GM19372 (cell line): Measurements from ENCODE around the gene HPSE.

Experiments used
- ATAC-seq: cut with Tn5 transposase; IDR thresholded peaks from one replicate; pipeline ENCODE4 v1.9.1; 2021; ENCODE audit warnings: mild to moderate bottlenecking, low read depth, moderate library complexity; ENCODE audit not compliant: unreplicated experiment

Gene HPSE

DNA sequence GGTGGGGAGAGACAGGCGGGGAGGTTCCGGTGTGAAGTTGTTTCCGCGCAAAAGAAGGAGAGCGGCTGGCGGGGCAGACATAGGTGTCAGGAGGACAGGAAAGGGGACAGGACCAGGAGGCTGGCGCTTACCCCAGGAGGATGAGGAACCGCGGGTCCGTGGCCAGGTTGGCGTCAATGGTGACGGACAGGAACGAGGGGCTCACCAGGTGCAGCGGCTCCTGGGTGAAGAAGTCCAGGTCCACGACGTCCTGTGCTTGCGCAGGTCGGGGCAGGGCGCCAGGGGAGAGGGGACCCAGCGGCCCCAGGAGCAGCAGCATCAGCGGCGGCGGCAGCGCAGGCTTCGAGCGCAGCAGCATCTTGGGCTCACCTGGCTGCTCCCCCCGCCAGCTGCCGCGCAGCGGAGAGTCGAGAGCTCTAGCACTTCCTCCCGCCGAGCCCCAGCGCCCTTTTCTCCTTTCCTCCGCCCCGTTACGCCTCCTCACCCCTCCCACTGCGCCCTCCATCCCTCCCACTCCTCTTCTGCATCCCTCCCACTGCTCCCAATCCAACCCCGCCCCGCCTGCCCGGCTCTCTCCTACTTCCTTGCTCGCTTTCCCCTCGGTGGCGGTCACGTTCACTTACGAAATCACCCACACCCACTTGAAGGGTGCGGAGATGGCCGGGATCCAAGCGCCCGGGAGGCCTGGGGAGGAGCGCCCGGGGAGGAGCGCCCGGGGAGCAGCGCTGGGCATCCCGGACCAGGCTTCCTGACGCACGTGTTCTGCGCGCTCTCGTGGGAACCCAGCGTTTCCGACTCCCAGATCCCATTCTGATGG, at the start of gene HPSE:
HPSE (minus strand) TSS at position 424 of the 817 bp plus-strand sequence; CDS start at position 358, 66 bp downstream.
- ATAC-seq: peak; percentile 73

DNA sequence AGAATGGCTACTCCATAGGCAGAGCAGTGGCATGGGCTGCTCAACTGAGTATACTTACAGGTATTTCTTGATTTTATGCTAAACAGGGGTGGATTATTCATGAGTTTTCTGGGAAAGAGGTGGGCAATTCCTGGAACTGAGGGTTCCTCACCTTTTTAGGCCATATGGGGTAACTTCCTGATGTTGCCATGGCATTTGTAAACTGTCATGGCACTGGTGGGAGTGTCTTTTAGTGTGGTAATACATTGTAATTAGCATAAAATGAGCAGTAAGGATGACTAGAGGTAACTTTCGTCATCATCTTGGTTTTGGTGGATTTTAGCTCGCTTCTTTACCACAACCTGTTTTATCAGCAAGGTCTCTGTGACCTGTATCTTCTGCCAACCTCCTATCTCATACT, 48.2 kb upstream of the HPSE start:
- no peak for ATAC-seq

DNA sequence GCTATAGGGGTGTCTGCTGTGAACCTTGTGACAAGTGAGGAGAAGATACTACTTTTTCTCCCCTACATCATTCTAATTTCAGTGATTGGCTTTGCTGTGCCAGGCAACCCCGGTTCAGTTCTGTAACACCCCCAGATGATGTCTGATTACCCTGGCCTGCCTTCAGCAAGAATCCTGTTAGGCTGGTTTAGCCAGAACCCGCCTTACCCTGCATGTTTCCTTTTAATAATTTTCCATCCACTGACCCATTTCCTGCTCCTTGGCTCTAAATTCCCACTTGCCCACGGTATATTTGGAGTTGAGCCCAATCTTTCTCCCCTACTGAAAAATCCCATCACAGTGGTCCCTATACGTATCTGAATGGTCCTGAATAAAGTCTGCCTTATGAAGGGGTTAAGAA, 46.5 kb upstream of the HPSE start:
- no peak for ATAC-seq

DNA sequence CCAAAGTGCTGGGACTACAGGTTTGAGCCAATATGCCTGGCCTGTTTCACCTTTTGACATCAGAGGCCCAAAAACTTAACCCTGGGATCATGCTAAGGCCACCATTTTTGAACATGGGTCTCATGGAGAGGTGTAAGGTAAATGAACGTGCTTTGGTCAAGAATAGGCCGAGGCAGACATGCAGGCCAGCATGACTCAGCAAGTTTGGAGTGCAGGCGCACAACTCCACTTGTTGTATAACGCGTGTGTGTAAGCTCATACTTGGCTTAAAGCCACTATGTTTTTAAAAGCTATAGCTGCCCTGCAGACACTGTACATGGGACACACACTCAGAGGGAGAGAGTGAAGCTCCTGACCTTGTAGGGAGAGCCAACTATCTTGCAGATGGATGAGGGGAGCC, 43.8 kb upstream of the HPSE start:
- no peak for ATAC-seq

DNA sequence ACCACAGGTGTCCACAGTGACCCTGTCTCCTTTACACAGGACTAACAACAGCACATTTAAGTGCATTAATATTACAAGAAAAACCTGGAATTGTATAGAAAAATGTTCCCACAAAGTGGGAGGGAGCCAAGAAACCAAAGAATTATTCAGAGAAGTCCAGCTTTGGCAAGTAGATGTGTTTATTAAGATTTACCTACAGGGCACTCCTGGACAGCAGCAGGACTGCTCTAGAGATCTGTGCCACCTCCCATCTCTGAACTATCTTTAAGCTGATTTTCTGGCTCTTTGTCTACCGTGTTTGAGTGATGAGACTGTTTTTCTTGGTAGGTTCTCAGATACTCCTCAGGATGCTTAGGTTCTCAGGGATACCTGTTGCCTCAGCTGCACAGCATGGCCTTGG, 38.3 kb upstream of the HPSE start:
- ATAC-seq: no peak

DNA sequence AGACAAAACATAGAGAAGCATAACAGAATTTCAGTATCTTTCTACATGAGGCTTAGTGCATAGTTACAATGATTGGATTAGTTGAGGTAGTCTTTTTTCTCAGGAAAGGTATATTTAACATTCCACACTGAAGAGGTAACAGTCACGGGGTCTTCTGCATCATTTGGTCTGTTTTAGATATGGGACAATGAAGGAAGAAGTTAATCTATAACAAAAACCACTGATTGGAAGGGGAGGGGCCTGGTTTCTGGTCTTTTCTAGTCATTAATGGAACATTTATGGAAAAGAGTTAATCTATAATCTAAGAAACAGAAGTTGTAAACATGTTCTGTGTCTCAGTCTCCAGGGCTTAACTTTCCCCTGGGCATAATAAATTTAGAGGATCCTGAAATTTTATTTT, 37.3 kb upstream of the HPSE start:
- ATAC-seq: no peak

DNA sequence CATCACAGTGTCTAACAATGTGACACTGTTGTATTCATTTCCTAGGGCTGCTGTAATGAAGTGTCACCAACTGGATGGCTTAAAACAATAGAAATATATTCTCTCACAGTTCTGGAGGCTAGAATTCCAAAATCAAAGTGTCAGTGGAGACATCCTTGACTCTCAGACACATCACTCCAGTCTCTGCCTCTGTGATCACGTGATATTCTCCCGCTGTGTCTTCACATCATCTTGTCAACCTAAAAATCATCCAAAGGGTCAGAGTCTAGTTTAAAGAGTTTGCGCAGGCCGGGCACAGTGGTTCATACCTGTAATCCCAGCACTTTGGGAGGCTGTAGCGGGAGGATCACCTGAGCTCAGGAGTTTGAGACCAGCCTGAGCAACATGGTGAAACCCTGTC, 36.6 kb upstream of the HPSE start:
- ATAC-seq: no peak

DNA sequence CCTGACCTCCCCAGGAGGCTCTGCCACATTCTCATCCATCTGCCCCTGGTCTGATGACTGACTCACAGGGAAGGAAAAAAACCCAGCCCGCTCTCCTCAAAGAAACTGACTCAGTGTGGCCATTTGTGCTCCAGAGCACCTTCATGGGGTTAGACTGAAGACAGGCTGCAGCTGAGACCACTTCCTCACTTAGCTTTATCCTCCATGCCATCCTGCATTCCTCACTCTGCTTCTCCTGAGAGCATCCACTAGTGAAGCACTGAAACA, 35.9 kb upstream of the HPSE start:
- ATAC-seq: no peak

DNA sequence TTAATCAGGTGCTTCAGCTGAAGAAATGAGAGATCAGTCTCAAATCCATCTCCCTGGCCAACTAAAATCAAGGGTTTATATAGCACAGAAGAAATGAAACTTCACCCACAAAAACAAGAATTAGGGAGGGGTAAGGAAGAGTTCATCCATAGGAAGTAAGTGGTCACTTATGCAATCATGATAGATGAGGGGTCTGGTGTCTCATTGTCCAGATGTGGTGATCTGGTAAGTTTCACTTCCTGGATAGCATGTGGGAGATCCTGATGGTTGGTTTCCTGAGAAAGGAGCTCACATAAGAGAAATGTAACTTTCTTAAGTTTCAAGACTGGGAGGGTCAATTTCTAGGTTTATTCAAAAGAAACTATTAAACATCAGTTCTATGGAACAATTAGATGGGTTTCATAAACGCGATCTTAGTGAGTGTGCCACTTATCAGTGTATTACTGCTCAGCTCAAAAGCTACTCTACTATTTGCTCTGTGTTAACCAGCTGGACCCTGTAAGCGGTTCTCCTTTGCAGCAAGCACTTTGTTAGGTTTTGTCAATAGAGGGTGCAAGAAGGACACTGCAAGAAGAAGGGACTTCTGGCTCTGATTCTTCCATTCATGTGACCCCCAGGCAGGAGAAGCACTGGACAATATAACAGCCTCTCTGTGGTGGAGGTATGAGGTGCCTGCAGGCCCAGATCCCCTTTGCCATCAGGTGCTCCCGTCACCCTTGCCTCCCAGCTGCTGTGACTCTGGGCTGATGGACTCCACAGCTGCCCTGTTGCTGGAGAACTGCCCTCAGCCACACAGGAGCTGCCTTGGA, 35.4 kb upstream of the HPSE start:
- ATAC-seq: no peak

DNA sequence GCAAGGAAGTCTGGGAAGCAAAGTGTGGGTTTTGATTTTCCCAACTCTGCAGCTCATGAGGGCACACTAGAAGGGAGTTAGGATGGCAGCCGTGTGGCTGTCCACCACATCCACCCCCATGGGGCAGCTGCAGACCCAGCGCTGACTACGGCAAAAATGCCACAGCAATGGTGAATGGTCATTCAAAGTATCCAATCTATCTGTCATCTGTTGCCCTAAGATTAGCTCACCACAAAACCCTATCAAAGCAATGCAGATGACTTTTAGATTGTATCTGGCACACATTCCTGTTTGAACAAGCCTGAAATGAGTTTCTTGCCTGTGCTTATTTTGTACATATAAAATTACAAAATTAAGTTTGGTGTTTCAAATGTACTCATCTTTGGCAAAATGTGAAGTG, 29.7 kb upstream of the HPSE start:
- ATAC-seq: no peak

DNA sequence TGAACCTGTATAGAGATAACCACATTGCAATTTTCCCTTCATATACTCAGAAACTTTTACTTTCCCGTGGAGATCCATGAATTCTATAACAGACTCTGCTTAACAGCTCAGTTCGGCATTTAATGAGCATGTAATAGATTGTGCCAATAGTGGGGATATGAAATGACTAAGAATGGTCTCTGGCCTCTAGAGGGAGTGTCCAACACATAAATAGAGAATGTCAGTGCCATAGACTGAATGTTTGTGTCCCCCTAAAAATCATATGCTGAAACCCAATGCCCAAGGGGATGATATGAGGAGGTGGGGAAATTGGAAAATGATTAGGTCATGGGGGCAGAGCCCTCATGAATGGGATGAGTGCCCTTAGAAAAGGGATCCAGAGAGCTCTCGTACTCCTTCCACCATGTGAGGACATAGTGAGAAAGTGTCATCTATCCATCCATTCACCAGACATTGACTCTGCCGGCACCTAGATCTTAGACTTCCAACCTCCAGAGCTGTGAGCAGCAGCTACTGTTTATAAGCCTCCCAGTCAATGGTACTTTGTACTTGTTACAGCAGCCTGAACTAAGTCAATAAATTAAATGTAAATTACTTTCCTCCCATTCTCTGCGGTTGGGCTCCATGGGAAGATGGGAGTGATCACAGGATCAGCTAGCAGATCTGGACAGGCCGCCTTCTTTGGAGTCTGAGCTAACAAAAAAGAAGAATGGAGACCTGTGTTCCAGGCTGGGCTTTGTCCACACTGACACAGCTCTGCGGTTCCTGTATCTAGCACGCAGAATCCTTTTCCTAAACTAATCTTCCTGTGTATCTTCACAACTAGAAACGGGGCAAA, 28.1 kb upstream of the HPSE start:
- ATAC-seq: no peak

DNA sequence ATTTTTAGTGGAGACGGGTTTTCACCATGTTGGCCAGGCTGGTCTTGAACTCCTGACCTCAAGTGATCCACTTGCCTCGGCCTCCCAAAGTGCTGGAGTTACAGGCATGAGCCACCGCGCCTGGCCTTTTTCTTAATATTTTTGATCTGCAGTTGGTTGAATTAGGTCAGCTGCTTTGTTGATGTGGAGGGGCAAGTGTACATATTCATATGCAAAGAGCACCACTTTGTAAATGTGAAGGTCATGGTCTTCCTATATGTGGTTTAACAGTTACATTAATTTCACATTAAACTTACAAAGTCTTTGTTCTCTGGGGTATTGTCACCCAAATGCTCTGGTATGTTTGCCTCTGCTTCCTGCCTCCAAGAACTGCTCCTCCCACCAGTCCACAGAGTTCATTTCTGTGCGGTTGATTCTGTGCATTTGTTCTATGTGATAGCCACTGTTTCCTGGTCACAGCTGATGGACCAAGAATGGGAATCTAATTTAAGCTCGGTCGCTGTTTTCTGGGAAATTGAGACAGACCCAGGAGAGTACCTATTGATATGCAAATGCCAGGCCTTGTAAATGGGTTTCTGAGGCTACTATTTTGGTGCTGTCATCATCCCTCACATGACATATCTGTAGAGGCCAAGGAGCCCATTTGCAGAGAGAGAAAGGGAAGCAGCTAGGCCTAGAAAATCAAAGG, 26.9 kb upstream of the HPSE start:
- ATAC-seq: no peak

DNA sequence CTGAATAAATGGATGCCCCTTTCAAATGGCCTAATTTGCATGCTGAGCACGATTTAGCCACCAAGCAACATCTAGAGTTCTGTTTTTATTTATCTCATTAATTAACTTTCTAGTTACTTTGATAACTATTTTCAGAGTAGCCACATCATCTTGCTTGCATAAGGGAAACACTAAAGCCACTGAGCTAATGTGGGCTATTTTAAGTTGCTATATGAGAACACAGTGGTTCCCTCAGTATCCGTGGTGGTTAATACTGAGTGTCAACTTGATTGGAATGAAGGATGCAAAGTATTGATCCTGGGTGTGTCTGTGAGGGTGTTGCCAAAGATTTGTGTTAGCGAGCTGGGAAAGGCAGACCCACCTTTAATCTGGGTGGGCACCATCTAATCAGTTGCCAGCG, 25.4 kb upstream of the HPSE start:
- no peak for ATAC-seq

DNA sequence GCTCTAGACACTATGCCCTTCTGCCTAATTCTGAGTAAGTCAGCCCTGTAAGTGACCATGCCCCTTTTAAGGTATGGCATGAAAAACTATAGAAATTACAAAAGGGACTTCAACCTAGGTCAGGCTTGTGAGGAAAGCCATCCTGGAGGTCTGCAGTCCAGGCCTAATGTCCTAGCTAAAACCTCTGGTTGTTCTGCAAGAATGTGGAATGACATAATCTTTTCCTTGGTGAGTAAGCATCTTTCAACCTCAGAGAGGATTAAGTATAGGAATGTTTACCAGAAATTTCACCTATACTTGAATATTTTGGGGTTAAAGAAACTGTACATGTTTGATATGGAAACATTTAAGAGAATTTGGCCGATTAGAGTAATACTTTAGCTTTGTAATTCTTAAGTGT, 23.8 kb upstream of the HPSE start:
- no peak for ATAC-seq

DNA sequence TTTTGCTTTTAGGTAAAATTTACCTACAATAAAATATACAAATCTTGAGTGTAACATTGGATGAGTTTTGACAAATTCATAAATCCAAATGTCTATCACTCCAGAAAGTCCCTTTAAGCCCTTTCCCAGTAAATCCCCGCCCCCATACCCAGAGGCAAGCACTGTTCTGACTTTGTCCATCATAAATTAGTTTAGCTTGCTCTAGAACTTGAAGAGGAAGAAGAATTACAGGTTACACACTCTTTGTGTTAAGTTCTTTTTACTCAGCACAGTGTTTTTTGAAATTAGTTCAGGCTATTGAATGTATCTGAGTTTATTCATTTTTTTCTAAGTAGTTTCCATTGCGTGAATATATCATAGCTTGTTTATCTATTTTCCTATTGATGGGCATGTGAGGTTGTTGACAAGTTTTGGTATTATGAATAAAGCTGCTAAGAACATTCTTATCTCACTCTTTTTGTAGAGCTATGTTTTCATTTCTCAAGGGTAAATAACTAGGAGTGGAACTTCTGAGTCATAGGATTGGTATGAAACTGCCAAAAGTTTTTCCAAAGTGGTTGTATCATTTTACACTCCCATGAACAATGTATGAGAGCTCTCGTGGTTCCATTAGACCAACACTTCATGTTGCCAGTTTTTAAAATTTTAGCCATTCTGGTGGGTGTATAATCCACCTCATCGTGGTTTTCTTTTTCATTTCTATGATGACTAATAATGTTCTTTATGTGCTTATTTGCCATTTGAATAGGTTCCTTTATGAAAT, 22.4 kb upstream of the HPSE start:
- ATAC-seq: no peak

DNA sequence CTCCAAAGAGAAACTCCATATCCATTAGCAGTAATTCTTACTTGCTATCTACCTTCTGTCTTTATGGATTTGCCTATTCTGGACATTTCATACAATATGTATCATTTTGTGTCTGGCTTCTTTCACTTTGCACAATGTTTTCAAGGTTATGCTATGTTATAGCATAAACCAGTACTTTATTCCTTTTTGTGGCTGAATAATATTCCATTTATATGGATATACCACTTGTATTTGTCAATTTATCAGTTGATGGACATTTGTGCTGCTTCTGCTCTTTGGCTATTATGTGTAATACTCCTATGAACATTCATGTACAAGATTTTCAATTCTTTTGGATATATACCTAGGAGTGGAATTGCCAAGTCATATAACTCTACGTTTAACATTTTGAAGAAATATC, 18.9 kb upstream of the HPSE start:
- no peak for ATAC-seq

DNA sequence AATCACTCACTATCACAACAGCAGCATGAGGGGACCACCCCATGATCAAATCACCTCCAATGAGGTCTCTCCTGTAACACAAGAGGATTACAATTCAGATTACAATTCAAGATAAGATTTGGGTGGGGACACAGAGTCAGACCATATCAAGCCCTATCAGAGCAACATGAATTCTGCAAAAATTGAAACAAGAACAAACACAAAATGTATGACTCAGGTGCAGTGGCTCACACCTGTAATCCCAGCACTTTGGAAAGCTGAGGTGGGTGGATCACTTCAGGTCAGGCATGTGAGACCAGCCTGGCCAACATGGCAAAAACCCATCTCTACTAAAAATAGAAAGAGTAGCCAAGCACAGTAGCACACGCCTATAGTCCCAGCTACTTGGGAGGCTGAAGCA, 13.4 kb upstream of the HPSE start:
- no peak for ATAC-seq

DNA sequence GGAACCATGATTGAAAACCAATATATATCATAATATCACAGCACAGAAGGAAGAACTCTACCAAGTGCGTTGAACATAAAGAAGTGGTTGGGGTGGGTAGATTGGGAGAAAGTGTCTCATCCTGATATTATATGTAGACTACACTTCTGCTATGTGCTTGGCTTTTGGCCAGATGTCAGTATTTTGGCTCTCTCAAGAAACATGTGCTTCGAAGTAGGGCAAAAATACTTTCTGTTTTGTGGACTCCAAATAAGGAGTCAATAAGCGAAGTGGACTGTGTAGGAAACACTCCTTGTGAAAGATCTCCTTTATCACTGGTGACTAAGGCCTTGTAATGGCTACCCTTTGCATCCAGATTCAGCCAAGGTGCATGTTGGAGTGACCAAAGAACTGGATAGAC, 7.8 kb upstream of the HPSE start:
- no peak for ATAC-seq

DNA sequence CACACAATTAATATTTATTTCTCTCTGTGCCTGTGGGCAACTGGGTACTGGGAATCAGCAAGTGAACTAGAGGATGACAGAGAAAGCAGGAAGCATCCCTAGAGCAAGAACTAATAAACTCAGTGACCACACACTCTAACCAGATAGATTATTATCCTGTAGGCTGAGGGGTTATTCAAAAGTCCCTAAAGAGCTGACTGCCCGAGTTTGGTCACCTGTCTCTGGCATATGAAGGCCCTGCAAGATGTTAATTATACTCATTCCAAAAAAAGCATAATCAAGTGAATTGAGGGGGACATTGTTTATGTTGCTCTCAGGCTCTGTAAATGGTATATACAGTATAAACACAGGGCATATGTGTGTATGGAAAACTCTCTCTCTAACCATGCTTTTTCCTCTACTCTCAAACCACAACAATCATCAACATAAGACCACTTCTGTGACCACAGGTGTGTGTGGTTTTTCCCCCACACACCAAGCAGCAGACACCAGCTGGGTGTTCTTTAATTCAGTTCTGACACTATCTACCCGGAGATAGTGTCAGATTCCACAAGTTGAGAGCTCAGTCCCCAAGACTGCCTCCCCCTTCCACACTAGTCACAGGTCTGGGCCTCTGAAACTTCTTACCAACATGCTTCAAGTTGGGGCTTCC, 6.2 kb upstream of the HPSE start:
- ATAC-seq: no peak

DNA sequence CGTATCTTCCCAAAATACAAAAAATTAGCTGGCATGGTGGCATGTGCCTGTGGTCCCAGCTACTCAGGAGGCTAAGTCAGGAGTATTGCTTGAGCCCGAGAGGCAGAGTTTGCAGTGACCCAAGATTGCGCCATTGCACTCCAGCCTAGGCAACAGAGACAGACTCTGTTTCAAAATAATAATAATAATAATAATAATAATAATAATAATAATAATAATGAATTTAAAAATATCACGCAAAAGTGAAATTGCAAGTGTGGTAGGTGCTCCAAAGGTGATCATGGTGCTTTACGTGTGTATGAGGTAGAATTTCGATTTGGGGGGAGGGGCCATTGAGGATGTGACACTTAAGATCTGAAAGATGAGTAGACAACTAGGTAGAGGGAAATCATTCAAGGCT, 4.9 kb upstream of the HPSE start:
- no peak for ATAC-seq
